Frontal cortex (tissue), 4 donors: ENCODE data around the gene CLEC16A. TPM values are rescaled to one million over a fixed set of nuclear protein-coding genes. Genes with fewer than 3 reads are reported as not detected.

Experiments used
- DNase-seq, 2 donors: peaks; one replicate each; pipeline ENCODE4 v3.0.0; 2012; ENCODE audit warnings: low spot score in 2 of 2
- FAIRE-seq: peaks from 2 replicates; lab custom pipeline; 2012; peaks lifted over from hg19 to GRCh38; lab: Jason Lieb, UNC
- total RNA-seq: library from RNA; depleted of rRNA; stranded (reverse); fragments of >200 nt; gene quantifications from one replicate; pipeline ENCODE4 v1.2.3, GENCODE V29; 2014
- donor health status: control.
- donor health status: control.
- donor health status: control.

The CLEC16A gene
- total RNA-seq, 1 donor from 2014 or later: 31.4 TPM

GRCh38 chr16:11088074-11088730 lies 143.8 kb downstream of the CLEC16A start:
- FAIRE-seq (no peak), DNase-seq (no peak)

- DNase-seq (no peak), FAIRE-seq (no peak)
Measured at GRCh38 chr16:11088831-11089230, 144.5 kb downstream of the CLEC16A start.

GRCh38 chr16:11089504-11090124 lies 145.2 kb downstream of the CLEC16A start:
- DNase-seq: no peak
- no peak for FAIRE-seq

DNA sequence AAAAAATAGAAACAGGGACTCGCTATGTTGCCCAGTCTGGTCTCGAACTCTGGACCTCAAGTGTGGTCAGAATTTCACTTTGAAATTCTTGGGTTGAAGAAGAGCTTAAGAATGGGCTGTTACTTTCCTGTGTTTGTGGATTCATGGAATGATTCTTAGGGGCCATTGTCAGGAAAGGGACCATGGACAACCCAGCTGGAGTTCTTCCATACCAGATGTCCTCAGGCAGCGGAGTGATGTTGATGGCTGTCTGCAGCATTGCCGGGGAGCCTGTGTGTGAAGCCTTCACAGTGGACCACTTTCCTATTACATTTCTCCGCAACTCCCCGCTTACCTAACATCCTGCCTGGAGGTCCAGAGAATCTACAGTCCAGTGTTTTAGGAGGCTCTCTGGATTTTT lies 145.9 kb downstream of the CLEC16A start:
- no peak for FAIRE-seq
- no peak for DNase-seq

GRCh38 chr16:11091021-11091785 lies 146.8 kb downstream of the CLEC16A start:
- FAIRE-seq: no peak
- DNase-seq: no peak

GRCh38 chr16:11092788-11093571 lies 148.6 kb downstream of the CLEC16A start:
- no peak for FAIRE-seq
- no peak for DNase-seq

GRCh38 chr16:11093572-11094074 lies 149.3 kb downstream of the CLEC16A start:
- FAIRE-seq (no peak), DNase-seq (no peak)

GRCh38 chr16:11094075-11094856 lies 149.9 kb downstream of the CLEC16A start:
- DNase-seq (no peak), FAIRE-seq (no peak)

DNA sequence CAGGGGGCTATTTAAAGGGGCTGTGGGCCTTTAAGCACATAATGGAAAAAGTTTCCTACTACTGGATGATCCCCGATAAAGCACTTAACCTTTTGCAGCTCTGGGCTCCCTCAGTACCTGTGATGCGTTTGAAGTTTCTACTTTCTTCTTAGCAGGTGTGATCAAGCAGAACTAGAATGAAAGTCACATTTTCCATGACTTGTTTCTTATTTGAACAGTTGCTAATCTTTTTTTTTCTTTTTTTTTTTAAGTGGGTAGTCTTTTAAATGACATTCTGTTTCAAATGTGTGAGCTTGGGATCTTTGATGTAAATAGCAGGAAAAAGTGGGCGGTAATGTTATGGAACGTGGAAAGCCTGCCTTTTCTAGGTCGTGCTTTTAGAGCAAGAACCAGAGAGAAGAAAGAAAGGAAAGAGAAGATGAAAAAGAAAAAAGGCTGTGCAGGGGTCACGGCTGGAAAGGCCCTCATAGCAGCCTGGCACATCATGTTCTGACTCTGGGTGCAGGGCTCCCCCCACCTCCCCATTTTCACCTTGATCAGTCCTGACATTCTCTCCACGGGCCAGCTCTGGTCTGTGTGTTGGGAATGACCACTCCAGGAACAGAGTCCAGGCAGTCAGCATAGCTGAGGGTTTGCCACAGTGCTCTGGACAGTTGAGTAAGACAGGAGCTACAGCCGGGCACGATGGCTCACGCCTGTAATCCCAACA lies 150.6 kb downstream of the CLEC16A start:
- no peak for DNase-seq
- FAIRE-seq: no peak

GRCh38 chr16:11095935-11096334 lies 151.6 kb downstream of the CLEC16A start:
- no peak for FAIRE-seq
- DNase-seq: no peak

- DNase-seq (no peak), FAIRE-seq (no peak)
Measured at GRCh38 chr16:11097094-11097786, 152.9 kb downstream of the CLEC16A start.

GRCh38 chr16:11097787-11098167 lies 153.4 kb downstream of the CLEC16A start:
- FAIRE-seq: no peak
- no peak for DNase-seq

DNA sequence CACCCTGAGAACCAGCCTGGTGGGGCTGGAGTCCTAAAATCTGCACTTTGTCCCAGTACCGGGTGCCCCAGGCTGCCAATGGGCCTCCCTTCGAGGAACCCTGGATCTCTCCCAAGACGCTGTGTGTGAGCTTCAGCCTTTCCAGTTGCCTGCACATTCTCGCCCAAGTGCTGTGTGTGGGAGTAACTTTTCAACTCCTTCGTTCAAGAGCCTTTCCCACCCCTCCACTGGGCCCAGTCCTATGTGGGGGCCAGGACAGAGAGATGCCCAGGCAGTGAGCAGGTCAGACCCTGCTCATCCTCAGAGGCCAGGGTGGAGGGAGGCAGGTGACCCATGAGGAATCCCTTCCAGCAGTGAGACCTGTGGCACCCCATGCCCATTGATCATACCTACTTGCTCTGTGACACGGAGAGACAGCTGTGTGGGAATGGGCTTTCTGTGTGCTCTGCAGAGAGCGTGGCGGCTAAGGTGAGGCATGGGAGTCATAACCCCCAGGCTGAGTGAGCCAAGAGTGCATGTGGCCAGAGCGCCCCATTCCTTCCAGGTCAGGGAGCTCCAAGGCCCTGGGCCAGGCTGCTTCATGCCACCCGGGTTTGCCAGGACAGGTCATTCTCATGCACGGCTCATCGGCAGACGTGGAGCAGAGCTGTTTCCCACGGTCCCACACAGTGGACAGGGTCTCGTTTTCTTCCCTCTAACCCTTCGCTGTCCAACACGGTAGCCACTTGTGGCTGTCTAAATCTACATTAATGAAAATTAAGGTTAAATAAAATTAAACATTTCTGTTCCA lies 154.4 kb downstream of the CLEC16A start:
- no peak for DNase-seq
- no peak for FAIRE-seq

GRCh38 chr16:11099672-11100205 lies 155.4 kb downstream of the CLEC16A start:
- FAIRE-seq: no peak
- no peak for DNase-seq

DNA sequence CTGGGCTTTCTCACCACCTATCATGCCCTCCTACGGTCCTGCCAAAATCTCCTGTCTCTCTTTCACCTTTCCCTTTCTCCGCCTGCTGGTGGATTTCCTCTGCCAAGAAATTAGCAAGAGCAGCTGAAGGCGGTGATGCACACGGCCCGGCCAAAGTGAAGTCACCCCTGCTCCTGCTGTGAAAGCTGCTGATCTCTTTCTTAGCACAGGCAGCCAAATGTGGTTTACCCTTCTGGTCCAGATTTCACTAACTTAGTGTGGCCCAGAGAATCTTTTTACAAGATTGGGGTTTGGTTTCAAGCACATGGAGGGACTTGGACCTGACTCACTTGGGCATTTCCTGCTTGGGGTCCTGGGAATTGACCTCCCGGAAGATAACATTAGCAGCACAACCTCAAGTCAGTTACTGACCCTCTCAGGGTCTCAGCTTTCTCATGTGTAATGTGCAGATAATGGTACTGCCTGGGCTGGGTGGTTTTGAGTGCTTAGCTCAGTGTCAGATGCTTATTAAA lies 155.9 kb downstream of the CLEC16A start:
- DNase-seq (no peak), FAIRE-seq (no peak)

GRCh38 chr16:11101283-11101682 lies 156.9 kb downstream of the CLEC16A start:
- FAIRE-seq (no peak), DNase-seq (no peak)
